GM21619 (cell line): ENCODE results near the gene FEV.

Experiments
- ATAC-seq: cut with Tn5 transposase; IDR thresholded peaks from one replicate; pipeline ENCODE4 v1.9.1; 2021; ENCODE audit not compliant: unreplicated experiment

FEV gene

DNA sequence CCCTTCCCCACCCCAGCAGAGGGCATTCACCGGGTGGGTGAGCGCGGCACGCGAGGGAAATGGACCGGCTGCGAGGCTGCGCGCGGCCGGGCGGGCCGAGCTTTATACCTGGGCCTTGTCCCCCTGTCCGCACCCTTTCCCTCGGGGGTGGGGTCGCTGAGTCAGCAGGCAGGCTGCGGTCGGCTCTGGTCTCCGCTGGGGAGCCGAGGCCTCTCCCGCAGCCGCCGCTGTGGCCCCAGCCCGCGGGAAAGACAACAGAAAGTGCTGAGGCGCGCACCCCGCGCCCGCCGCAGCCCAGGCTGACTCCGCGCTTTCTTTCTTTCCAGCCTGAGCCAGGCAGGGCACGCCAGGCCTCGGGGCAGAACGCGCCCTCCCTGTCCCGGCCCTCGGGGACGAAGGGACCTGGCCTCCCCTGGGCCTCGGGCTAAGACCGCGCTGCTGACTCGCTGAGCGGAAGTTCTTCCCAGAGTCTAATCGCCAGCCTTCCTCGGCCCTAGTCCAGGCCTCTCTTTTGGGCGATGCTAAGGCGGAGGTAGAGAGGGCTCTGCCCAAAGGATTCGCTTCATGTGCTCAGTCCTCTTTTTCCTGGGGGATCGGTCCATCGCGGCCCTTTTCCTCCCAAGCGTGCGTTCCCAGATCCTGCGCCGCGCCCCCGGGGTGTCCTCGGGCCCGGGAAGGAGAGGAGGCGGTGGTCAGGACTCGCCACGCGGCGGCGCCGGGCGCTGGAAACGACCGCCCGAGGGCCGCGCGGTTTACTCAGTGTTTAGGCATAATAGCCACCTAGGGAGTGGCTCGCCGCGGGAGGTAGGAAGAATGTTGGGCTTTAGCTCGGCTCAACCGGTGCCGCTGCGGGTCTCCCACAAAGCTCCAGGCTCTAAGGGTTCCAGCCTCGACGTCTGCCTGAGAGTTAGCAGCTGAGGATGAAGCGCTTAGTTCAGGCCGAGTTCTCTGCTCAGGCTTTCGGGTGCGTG is 8.6 kb upstream of the FEV start, which contains the start of gene CRYBA2:
TSS of gene CRYBA2 (minus strand) at position 78 of the 971 bp plus-strand sequence. CDS start 246 bp downstream, outside the sequence.
- ATAC-seq: no peak

DNA sequence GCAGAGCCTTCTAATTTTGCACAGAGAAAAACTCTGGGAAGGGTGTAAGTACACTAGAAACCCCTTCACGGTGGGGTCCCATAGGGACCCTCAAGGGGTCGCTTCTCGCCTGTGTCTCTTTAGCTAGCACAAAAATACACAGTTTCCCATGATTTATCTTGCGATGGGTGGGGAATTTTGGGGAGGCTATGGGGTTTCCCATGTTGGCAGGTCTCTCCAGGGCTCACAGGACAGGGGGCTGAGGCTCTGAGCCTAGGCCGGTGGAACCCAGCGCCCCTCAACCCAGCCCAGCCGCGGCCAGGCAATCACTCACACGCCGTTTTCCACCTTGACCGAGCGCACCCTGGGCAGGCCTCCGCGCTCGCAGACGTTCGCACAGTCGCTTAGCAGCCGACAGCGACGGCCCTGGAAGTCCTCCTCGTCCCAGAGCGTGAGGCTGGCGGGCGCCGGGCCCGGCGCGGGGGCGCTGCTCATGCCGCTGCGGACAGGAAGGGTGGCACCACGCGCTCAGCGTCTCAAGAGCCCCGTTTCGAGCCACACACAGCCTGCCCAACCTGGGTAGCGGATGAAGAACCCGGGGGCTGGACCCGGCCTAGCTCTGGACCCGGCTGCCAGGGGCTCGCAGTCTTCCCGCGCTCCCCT is 7.8 kb upstream of the FEV start:
- no peak for ATAC-seq

DNA sequence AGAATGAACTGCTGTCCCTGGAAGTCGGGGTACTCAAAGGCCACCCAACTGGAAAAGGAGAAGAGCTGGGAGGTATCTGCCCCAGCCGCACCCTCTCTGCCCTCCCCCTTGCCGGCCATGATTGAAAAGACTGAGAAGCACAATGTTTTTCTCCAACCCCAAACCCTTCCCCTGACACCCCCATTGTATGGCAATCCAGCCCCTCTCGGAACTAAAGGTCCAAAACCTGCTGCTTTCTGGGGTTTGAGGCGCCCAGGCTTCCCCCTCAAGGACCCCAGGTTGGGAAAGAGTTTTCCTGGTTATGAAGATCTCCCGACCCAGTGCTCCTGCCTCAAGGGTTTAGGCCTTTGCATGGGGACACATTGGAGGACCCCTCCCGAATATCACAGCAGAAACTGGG is 7.2 kb upstream of the FEV start:
- no peak for ATAC-seq

DNA sequence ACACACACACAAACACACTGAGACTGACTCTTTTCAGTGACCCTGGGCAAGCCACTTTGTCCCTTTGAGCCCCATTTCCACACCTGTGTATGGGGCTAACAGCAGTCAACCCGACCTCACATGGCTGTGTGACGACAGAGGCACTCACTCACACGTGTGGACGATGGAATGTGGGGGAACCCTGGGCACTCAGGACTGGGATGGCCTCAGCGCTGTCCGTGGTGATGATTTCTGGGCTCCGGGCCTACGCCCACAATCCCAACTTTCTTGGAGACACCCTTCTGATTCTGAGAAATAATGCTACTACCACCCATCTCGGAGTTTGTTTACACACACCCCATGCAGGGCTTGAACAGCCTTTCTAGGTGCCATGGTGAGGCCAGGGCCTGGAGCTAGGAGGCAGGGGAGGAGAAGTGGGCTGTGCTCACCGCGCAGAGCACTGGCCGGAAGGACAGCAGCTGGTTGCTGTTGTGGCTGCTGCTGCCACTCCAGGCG is 6.7 kb upstream of the FEV start:
- ATAC-seq: no peak

DNA sequence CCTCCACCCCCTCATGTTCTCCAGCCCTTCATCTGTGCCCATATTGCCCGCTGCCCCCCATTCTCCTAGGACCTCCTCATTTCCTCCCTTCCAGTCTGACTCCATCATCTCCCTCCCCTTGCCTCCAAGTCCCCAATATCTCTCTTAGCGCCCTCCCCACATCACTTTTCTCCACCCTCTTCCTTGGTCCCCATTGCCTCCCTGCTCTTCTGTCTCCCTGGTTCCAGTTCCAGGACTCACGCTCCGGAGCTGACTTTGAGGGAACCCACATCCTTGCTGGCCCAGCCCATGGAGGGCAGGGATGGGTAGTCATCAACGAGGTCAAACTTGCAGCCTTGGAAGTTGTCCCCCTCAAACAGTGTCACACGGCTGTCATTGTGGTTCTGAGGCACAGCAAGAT is 5.6 kb upstream of the FEV start:
- no peak for ATAC-seq

DNA sequence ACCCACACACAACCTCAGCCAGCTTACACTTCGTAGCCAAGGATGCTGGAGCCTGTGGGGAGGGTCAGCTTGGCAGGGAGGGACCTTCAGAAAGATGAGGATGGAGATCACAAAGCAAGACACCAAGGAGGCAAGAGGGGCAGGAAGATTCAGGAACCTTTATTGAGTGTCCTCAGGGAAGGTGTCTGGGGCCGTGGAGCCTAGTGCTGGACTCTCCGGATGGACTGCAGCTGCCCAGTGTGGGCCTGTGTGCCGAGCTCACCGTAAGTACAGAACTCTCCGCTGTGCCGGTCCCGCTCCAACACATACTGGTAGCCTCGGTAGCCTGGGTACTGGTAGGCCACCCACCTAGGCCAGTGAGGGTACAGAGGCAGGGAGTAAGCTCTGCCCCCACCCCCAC is 5.1 kb upstream of the FEV start:
- ATAC-seq: no peak

DNA sequence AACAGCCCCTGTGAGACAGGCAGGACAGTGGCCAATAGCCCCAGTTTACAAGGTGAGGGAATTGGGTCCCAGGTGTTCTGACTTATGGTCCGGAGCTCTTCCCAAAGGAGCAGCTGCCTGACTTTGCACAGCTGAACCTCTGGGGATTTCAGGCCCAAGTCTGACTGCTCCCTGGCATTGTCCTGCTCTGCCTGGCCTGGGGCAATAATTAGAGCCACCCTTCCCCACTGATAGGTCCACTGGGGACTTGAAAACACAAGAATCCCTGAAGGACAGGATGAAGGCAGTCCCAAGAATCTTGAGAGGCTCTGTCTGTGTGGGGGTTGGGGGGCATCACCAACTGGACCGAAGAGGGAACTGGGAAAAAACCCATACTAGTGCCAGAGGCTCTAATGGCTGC is 3.7 kb upstream of the FEV start:
- ATAC-seq: no peak

DNA sequence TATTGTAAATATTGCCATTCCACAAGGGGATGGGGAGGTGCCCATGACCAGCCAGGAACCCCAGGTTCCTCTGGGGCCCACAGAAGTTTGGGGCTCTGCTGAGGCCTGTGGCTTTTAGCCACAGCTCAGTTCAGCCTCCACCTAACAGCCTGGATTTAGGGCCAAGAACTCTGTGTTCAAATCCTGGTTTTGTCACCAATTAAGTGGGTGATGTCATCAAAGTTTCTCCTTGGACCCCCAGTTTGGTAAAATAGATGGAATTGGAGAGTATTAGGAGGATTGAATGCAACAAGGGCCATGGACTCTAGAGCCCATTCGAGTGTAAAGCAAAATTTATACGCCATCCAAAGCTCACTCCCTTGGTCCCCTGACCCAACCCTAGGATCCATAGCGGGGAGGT is 3.2 kb upstream of the FEV start:
- no peak for ATAC-seq

DNA sequence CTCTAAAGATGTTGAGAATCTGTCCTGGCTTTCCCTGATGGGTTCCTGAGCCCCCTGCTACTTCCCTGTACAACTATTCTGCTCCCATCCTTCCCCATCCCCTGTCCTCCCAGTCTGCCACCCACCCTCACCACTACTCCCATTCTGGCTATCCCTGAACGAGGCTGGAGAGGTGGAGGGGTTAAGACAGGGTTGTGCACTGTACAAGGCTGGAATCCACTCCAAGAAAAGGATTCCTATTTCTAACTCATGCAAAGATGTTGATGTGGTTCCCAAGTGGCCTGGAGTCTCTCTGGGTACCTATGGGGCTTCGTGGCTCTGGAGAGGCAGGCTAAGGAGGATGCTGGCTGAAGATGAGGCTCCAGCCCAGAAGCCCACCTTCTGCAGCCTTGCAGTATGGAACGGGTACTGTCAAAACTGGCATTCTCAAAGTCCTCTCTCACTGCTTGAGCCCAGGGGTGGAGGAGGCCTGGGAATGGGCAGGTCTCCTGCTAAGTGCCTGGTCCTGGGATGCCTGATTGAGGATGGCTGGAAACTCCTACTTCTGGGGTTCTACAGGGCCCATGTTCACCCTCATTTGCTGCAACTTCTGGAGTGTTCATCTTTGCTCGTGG is 1.3 kb upstream of the FEV start:
- ATAC-seq: no peak

DNA sequence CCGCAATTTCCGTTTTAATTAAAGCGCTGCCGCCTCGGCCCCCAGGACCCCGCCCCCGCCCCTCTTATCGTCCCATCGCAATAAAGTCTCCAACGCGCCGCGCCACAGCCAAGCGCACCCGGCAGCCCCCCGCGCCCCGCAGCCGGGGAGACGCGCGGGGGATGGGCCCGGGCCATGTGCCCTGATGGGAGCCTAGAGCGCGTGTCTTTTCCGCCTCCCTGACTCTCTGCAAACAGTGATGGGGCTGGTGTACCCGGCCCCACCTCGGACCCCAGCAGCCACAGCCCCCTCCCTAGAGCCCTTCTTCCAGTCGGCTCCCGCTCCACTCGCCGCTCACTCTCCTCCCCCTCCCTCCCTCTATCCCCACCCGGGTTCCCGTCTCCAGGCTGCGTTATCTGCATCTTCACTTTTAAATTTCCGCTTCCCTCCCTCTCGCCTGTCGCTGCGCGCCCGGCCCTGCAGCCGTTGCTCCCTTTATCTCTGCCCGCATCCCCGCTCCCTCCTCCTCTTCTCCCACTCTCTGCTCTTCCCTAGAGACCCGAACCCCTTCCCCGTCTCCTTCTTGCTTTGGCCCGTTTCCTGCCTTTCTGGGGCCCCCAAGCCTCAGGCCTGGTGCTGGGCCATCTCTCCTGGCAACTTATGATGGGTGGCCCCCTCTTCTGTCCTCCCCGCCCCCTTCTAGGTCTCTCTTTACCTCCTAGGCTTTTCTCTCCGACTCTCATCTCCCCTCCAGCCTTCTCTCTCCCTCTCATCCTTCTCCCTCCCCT is 524 bp upstream of the FEV start:
- no peak for ATAC-seq

DNA sequence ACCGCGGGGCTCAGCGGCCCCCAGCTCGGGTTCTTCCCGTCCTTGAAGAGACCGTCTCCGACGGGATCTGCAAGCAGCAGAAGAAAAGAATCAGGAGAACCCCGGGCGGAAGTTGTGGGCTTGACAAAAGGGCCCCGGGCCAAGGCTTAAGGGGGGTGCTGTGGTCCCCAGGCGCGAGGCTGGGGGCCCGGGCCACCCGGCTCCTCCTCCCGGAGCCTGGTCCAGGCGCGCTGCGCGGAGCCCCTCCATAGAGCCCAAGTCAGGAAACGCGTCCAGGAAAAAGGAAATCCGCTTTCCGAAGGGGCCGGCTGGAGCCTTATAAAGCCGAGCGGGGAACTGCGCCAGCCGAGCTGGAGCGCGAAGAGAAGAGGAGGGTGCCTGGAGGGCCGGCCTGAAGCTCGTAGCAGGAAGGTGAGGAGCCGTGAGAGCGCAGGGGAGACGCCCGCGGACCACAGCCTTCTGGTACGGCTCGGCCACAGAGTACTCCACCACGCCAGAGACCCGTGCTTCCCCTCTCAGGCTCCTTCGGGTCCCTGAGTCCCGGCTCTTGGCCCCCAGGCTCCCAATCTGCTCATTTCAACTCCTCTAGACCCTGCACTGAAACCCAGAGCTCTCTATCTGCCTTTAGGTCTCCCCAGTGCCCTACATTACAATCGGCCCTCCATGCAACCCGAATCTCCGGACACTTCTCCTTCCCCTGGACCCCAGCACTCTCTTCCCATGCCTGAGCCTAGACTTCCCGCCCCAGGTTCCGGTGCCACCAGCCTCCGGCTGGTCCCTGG is 554 bp downstream of the FEV start:
- no peak for ATAC-seq

DNA sequence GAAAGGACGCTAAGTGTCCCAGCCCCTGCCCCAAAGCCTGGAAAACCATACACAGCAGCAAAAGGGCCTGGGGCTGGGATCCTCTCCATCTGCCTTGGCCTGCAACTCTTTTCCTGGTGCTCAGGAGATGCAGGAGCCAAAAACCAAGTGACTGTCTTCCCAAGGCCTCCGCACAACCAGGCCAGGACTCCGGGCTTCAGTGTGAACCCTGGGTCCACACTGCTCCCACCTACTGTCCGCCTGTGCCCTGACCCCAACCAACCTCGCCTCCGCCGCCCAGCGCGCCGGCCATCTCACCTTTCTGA is 1.1 kb downstream of the FEV start:
- no peak for ATAC-seq

DNA sequence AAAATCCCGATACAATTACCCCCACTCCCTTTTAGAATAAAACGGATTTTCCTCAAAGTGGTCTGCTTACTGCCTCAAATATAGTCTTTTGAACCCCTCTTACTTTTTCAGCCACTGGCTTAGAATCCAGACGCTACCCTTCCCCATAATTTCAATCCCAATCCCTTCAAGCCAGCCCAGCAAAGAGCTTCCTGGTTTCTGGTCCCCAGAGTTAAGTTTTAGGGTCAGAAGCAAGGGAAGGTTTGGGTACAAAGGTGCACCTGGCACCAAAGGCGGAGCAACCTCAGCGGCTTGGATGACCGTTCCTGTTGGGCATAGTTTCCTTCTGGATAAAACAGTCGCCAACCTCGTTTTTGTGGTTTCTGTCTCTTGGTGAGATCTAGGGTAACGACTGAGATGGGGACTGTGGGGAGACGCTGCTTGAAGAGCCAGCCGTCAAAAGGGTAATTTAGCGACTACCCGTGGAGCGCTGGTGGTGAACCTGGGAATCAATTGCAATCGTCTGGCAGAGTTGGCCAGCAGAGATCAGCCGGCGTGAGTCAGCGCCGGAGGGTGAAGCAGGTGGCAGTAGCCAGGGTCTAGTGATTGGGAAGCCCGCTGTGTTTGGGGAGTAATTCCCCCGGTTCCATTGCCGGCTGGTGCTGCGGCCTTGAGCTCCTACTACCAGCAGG is 1.6 kb downstream of the FEV start:
- no peak for ATAC-seq

DNA sequence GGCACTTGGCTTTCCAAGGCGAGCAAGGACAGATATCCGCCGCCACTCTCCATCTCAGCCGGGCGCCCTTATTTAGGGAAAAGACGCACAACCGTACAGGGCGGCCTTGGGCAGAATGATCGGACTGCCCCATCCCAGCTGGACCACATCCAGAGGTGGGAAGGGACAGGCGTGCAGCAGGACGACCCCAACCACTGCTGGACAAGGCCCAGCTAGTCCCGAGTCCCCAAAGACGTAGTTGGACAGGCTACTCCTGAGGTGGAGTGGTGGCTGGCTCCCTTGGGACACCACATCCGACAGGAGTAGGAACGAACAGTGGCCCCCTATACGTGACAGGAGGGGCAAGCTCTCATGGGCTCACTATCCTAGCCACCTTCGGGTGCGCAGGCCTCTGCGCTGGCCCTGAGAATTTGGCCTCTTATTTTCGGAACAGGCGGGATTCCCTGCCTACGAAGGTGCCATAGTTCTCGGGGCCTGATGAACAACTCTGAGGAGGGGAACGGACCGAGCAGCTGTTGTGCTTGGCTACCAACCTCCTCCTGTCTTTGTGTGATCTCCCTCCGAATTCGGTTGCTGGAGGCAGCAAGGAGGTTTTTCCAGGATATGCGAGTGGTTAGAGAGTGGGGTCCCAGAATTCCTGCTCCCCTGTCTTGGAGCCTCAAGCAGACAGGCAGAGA is 2.3 kb downstream of the FEV start:
- ATAC-seq: no peak

DNA sequence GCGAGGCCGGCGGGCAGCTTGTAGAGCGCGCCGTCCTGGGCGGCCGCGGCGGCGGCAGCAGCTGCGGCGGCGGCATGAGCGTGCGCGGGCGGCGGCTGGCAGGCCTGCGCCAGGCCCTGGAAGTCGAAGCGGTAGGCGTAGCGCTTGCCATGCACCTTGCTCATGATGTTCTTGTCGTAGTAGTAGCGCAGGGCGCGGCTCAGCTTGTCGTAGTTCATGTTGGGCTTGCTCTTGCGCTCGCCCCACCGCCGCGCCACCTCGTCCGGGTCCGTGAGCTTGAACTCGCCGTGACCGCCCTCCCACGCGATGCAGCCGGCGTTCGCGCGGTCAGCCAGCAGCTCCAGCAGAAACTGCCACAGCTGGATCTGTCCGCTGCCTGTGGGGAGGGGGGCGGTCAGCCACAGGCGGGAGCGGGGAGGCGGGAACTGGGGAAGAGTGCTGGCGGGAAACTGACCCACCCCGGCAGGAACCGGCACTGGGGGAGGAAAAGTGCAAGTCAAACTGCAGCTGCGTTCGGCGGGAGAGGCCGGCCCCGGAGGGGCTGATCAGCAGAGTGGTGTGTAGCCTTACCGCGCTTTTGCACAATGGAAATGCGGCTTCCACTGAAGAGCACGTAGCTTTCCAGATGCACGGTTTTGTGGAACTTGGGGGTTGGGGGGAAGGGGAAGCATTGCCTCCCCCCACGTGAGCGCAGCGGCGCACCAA is 3.0 kb downstream of the FEV start:
- no peak for ATAC-seq

DNA sequence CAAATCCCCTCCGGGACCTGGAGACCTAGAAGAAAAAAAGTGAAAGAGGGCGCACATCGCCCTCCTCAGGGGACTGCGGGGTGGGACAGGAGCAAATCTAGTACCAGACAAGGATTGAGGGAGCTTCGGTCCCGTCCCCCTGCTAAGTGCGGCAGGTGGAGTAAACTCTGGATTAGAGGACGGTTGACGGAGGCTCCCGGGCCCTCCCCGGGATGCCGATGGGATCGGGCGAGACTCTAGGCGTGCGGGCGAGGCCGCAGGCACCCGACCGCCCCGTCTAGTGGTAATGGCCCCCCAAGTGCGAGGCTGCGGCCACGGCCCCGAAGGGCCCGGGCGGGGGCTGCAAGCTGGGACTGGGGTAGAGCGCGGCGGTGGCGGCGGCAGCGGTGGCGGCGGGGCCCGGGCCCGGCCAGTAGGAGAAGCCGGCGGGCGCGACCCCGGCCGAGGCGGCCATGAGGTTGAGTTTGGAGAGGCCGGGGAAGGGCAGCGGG is 3.5 kb downstream of the FEV start:
- ATAC-seq: no peak

DNA sequence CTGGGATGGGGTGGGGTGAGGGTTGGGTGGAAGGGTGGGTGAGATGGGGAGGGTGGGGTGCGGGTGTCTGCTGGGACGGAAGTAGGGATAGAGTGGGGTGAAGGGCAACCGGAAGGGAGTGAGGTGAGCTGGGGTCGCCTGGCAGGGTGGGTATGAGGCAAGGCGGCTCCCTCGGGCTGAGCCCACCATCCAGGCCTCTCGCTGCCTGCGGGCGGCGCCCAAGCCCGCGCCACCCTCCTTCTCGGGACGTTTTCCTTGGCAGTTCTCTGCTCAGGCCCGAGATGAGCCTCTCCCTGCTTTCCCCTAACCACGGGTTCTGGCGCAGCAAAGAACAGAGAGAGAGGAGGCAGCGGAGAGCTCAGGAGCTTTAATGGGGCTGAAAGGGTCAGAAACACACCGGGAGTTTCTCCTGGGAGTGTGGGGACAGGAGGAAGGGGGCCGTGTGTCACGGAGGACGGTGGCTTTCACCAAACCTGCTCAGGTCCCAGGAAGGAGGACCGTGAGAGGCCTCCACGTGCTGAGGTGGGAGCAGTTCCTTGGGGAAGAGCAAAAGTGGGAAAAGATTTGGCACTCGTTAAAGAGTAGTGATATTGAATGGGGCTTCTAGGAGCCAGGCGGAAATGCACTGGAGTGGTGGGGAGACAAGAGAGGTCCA is 4.1 kb downstream of the FEV start:
- no peak for ATAC-seq
